ENCODE data around the gene CADM4.
"Not testable (repeated sequence)": the region's sequence is repeated elsewhere in the genome, so short reads cannot be mapped to it uniquely, and the experiment has no call there.

The CADM4 gene

GRCh38 chr19:43639519-43640423, at the start of gene CADM4:
Gene CADM4 (minus strand): TSS chr19:43639850. CDS start chr19:43639790, 60 bp downstream.
- no peak for DNase-seq (ENCODE audit: extremely low read depth, low read depth)
- no peak for TF ChIP-seq CTCF (IDR thresholded peaks at IDR 0.05; ENCODE audit: low read depth, low read length)

GRCh38 chr19:43688059-43688701, 48.5 kb upstream of the CADM4 start:
- DNase-seq (ENCODE audit: extremely low read depth, low read depth): no peak

GRCh38 chr19:43687660-43687997, 48.0 kb upstream of the CADM4 start:
- no peak for TF ChIP-seq CTCF (IDR thresholded peaks at IDR 0.05; ENCODE audit: low read depth, low read length)
- no peak for DNase-seq (ENCODE audit: extremely low read depth, low read depth)

More at GRCh38 chr19:43688059-43688701, 48.5 kb upstream of the CADM4 start:
- TF ChIP-seq CTCF (IDR thresholded peaks at IDR 0.05; ENCODE audit: low read depth, low read length): no peak

- TF ChIP-seq CTCF (IDR thresholded peaks at IDR 0.05; ENCODE audit: low read depth, low read length): no peak
These were observed 44.7 kb upstream of the CADM4 start for GRCh38 chr19:43684326-43684725.

GRCh38 chr19:43683905-43684304, 44.3 kb upstream of the CADM4 start:
- no peak for TF ChIP-seq CTCF (IDR thresholded peaks at IDR 0.05; ENCODE audit: low read depth, low read length)
- no peak for DNase-seq (ENCODE audit: extremely low read depth, low read depth)

More at GRCh38 chr19:43684326-43684725, 44.7 kb upstream of the CADM4 start:
- no peak for DNase-seq (ENCODE audit: extremely low read depth, low read depth)

- no peak for DNase-seq (ENCODE audit: extremely low read depth, low read depth)
- no peak for TF ChIP-seq CTCF (IDR thresholded peaks at IDR 0.05; ENCODE audit: low read depth, low read length)
These were observed 43.4 kb upstream of the CADM4 start for GRCh38 chr19:43682824-43683661.

GRCh38 chr19:43682269-43682668, 42.6 kb upstream of the CADM4 start:
- not testable (repeated sequence) for DNase-seq (ENCODE audit: extremely low read depth, low read depth)
